SH-SY5Y (cell line): ENCODE data around the gene MPRIP.

Experiments used
- GATA2 ChIP-seq: IDR thresholded peaks from 2 replicates; pipeline ENCODE4 v1.6.1; 2011; ENCODE audit warnings: mild to moderate bottlenecking, low read depth, low read length
- GATA3 ChIP-seq: IDR thresholded peaks from 2 replicates; pipeline ENCODE4 v1.6.1; 2011; ENCODE audit warnings: low read depth, mild to moderate bottlenecking, low read length, moderate library complexity

- TF ChIP-seq GATA2: no peak
- TF ChIP-seq GATA3: no peak
Measured at GRCh38 chr17:17154556-17154955, 112.3 kb downstream of the MPRIP start.
